Uterus (tissue), 4 donors: Measurements from ENCODE around the gene MRPL46. TPM values are rescaled to one million over a fixed set of nuclear protein-coding genes. Genes with fewer than 3 reads are reported as not detected.

Experiments
- DNase-seq, 2 donors: peaks; one replicate each; pipeline ENCODE4 v3.0.0-alpha.2; 2019 to 2020
- H3K27ac ChIP-seq, 2 donors: fragments of 200-600 bp; sonication (generic); 1 replicate in 1 of 2; 2 replicates in 1 of 2; pipeline ENCODE4 v1.5.1; 2016 to 2018
- H3K27me3 ChIP-seq, 2 donors: fragments of 200-600 bp; sonication (generic); one replicate each; pipeline ENCODE4 v1.5.1; 2018 to 2019; ENCODE audit warnings: control low read depth in 1 of 2
- H3K36me3 ChIP-seq, 2 donors: fragments of 200-600 bp; sonication (generic); one replicate each; pipeline ENCODE4 v1.5.1; 2019; ENCODE audit warnings: control low read depth in 1 of 2
- H3K4me1 ChIP-seq, 2 donors: fragments of 200-600 bp; sonication (generic); one replicate each; pipeline ENCODE4 v1.5.1; 2018 to 2019; ENCODE audit warnings: control low read depth in 1 of 2
- H3K4me3 ChIP-seq, 2 donors: fragments of 200-600 bp; sonication (generic); 1 replicate in 1 of 2; 2 replicates in 1 of 2; pipeline ENCODE4 v1.5.1; 2018 to 2019; ENCODE audit warnings: mild to moderate bottlenecking in 1 of 2
- H3K9me3 ChIP-seq, 2 donors: fragments of 200-600 bp; sonication (generic); one replicate each; pipeline ENCODE4 v1.5.1; 2019; ENCODE audit warnings: control low read depth in 1 of 2
- CTCF ChIP-seq, 4 experiments: fragments of 200-600 bp in 2 of 4; fragments of 450-650 bp in 2 of 4; sonication (generic) in 2 of 4; IDR thresholded peaks; one replicate each; pipeline ENCODE4 v1.5.1; 2016 to 2019; ENCODE audit warnings: antibody characterized with exemption in 4 of 4, mild to moderate bottlenecking in 2 of 4, moderate library complexity in 1 of 4
- POLR2A ChIP-seq, 2 donors: fragments of 450-650 bp; IDR thresholded peaks; one replicate each; pipeline ENCODE4 v1.6.1; 2016; ENCODE audit warnings: antibody characterized with exemption in 2 of 2, mild to moderate bottlenecking in 1 of 2, moderate library complexity in 1 of 2
- intact Hi-C: fragments of 100-400 bp; cut with DNase I; formaldehyde crosslinking; loops from one replicate; pipeline ENCODE4 v1.15.1; 2023; ENCODE audit warnings: low total_unique reads
- total RNA-seq, 4 donors: library from RNA; depleted of rRNA in 3 of 4; stranded (reverse); fragments of >200 nt in 3 of 4; gene quantifications; one replicate each; pipeline versions ENCODE4 v1.1.0 to v1.2.4, GENCODE V29; 2014 to 2023
- donor health status: DM: yes; HTN: yes; CAD: no.

MRPL46 gene
- total RNA-seq, 4 donors from 2014 or later = 16.9 to 24.8 (median 21.5) TPM

GRCh38 chr15:88463870-88464532 lies 3.2 kb downstream of the MRPL46 start:
- Histone ChIP-seq H3K9me3 (no peaks in the 10 kb centered on the region), H3K4me3 (no peak overlapping the region), H3K36me3 (no peaks in the 10 kb centered on the region), H3K4me1 (no peaks in the 10 kb centered on the region), H3K27ac (no peak overlapping the region), H3K27me3 (no peaks in the 10 kb centered on the region)
- TF ChIP-seq POLR2A (IDR thresholded peaks at IDR 0.05) (no peak), CTCF (IDR thresholded peaks at IDR 0.05) (no peak)
- DNase-seq = no peak
- intact Hi-C loops = no loop called here

GRCh38 chr15:88456733-88457132 lies 10.5 kb downstream of the MRPL46 start:
- no peaks in the 10 kb centered on the region for H3K27me3 ChIP-seq
- TF ChIP-seq CTCF (IDR thresholded peaks at IDR 0.05) (no peak), POLR2A (IDR thresholded peaks at IDR 0.05) (no peak)
- no peaks in the 10 kb centered on the region for H3K36me3 ChIP-seq
- no peaks in the 10 kb centered on the region for H3K9me3 ChIP-seq
- H3K4me1 ChIP-seq = no peaks in the 10 kb centered on the region
- intact Hi-C loops = no loop called here
- no peak for DNase-seq
- no peak overlapping the region for H3K27ac ChIP-seq
- no peak overlapping the region for H3K4me3 ChIP-seq

- Histone ChIP-seq H3K27me3 (no peaks in the 10 kb centered on the region), H3K27ac (no peak overlapping the region), H3K36me3 (no peaks in the 10 kb centered on the region), H3K4me1 (no peaks in the 10 kb centered on the region), H3K4me3 (no peak overlapping the region), H3K9me3 (no peaks in the 10 kb centered on the region)
- TF ChIP-seq CTCF (IDR thresholded peaks at IDR 0.05) = peak; percentile 33 to 60 (median 46)
- no peak for TF ChIP-seq POLR2A (IDR thresholded peaks at IDR 0.05)
- peak; percentile 48 to 52 for DNase-seq
- intact Hi-C loops = no loop called here
These were observed 12.0 kb downstream of the MRPL46 start for GRCh38 chr15:88454867-88455810.

DNA sequence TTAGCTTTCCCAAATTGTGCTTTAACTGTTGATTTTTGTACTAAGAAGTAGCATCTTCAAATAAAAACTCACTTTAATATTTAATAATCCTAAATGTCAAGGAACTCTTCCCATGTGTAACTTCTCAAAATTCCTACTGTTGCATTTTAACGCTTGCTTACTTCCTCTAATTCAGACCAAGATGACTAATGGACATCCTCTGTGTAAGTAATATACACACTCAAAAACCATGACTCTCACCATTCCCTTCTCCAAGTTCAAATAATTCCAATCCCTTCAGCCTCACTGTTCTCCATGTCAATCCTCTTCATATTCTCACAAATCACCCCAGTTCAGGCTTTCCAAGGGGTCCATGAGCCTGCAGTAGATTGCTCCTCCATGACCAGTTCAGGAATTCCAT lies 13.0 kb downstream of the MRPL46 start:
- no peaks in the 10 kb centered on the region for H3K9me3 ChIP-seq

More for the DNA sequence above, 13.0 kb downstream of the MRPL46 start:
- intact Hi-C loops = no loop called here
- Histone ChIP-seq H3K27ac (no peak overlapping the region), H3K4me3 (no peak overlapping the region), H3K27me3 (no peaks in the 10 kb centered on the region), H3K4me1 (no peaks in the 10 kb centered on the region), H3K36me3 (no peaks in the 10 kb centered on the region)
- TF ChIP-seq POLR2A (IDR thresholded peaks at IDR 0.05) (no peak), CTCF (IDR thresholded peaks at IDR 0.05) (no peak)
- DNase-seq = no peak
